ENCODE results near the gene CRTC3.

The CRTC3 gene

GRCh38 chr15:90560229-90560776 lies 30.6 kb downstream of the CRTC3 start:
- Histone ChIP-seq H4K20me1 (ENCODE audit: insufficient read depth, low read length, poor library complexity, severe bottlenecking) (no peaks in the 10 kb centered on the region), H3F3A (ENCODE audit: low read depth) (no peaks in the 10 kb centered on the region), H3K27me3 (ENCODE audit: insufficient read depth, low read length, poor library complexity, severe bottlenecking) (no peaks in the 10 kb centered on the region), H2AFZ (ENCODE audit: low read length) (no peak overlapping the region), H3K36me3 (ENCODE audit: insufficient read depth, low read length) (no peaks in the 10 kb centered on the region), H3K4me2 (ENCODE audit: low read depth, low read length, poor library complexity, severe bottlenecking) (no peak overlapping the region), H3K79me2 (ENCODE audit: insufficient read depth, low read length) (peaks cover 43% of the 10 kb centered on the region), H3K4me1 (ENCODE audit: insufficient read depth, low read length, poor library complexity, severe bottlenecking) (peaks cover 32% of the 10 kb centered on the region), H3K9me2 (replicated peaks; ENCODE audit: low read depth, low read length) (no peaks in the 10 kb centered on the region), H3K4me3 (ENCODE audit: low read length, poor library complexity, severe bottlenecking) (no peak overlapping the region), H3K9ac (ENCODE audit: low read depth, low read length, poor library complexity, severe bottlenecking) (no peak overlapping the region), H3K9me3 (ENCODE audit: insufficient read depth, low read depth, low read length) (no peaks in the 10 kb centered on the region)
- TF ChIP-seq EZH2phosphoT487 (IDR thresholded peaks at IDR 0.05; ENCODE audit: borderline replicate concordance) = no peak
- TF ChIP-seq, protein P1, sequence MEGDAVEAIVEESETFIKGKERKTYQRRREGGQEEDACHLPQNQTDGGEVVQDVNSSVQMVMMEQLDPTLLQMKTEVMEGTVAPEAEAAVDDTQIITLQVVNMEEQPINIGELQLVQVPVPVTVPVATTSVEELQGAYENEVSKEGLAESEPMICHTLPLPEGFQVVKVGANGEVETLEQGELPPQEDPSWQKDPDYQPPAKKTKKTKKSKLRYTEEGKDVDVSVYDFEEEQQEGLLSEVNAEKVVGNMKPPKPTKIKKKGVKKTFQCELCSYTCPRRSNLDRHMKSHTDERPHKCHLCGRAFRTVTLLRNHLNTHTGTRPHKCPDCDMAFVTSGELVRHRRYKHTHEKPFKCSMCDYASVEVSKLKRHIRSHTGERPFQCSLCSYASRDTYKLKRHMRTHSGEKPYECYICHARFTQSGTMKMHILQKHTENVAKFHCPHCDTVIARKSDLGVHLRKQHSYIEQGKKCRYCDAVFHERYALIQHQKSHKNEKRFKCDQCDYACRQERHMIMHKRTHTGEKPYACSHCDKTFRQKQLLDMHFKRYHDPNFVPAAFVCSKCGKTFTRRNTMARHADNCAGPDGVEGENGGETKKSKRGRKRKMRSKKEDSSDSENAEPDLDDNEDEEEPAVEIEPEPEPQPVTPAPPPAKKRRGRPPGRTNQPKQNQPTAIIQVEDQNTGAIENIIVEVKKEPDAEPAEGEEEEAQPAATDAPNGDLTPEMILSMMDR (conservative IDR thresholded peaks at IDR 0.05; ENCODE audit: low read length) = no peak

GRCh38 chr15:90561344-90562244 lies 31.9 kb downstream of the CRTC3 start:
- Histone ChIP-seq H3K4me3 (ENCODE audit: low read length, poor library complexity, severe bottlenecking) (no peak overlapping the region), H3K9me2 (replicated peaks; ENCODE audit: low read depth, low read length) (no peaks in the 10 kb centered on the region), H2AFZ (ENCODE audit: low read length) (no peak overlapping the region), H3K9me3 (ENCODE audit: insufficient read depth, low read depth, low read length) (no peaks in the 10 kb centered on the region), H3K4me1 (ENCODE audit: insufficient read depth, low read length, poor library complexity, severe bottlenecking) (peaks cover 32% of the 10 kb centered on the region), H3K27me3 (ENCODE audit: insufficient read depth, low read length, poor library complexity, severe bottlenecking) (no peaks in the 10 kb centered on the region), H3K79me2 (ENCODE audit: insufficient read depth, low read length) (peaks cover 40% of the 10 kb centered on the region), H4K20me1 (ENCODE audit: insufficient read depth, low read length, poor library complexity, severe bottlenecking) (no peaks in the 10 kb centered on the region), H3K4me2 (ENCODE audit: low read depth, low read length, poor library complexity, severe bottlenecking) (peak overlapping the region; percentile 25), H3K36me3 (ENCODE audit: insufficient read depth, low read length) (no peaks in the 10 kb centered on the region), H3F3A (ENCODE audit: low read depth) (no peaks in the 10 kb centered on the region), H3K9ac (ENCODE audit: low read depth, low read length, poor library complexity, severe bottlenecking) (peak overlapping the region; percentile 0)
- no peak for TF ChIP-seq EZH2phosphoT487 (IDR thresholded peaks at IDR 0.05; ENCODE audit: borderline replicate concordance)
- TF ChIP-seq, protein P1 (conservative IDR thresholded peaks at IDR 0.05; ENCODE audit: low read length) = no peak

- no peaks in the 10 kb centered on the region for H3F3A ChIP-seq (ENCODE audit: low read depth)
- H4K20me1 ChIP-seq (ENCODE audit: insufficient read depth, low read length, poor library complexity, severe bottlenecking) = no peaks in the 10 kb centered on the region
- H2AFZ ChIP-seq (ENCODE audit: low read length) = no peak overlapping the region
- no peaks in the 10 kb centered on the region for H3K9me2 ChIP-seq (replicated peaks; ENCODE audit: low read depth, low read length)
- no peak overlapping the region for H3K4me3 ChIP-seq (ENCODE audit: low read length, poor library complexity, severe bottlenecking)
- H3K9me3 ChIP-seq (ENCODE audit: insufficient read depth, low read depth, low read length) = no peaks in the 10 kb centered on the region
- H3K4me2 ChIP-seq (ENCODE audit: low read depth, low read length, poor library complexity, severe bottlenecking) = peak overlapping the region; percentile 25
- peaks cover 41% of the 10 kb centered on the region for H3K79me2 ChIP-seq (ENCODE audit: insufficient read depth, low read length)
- H3K4me1 ChIP-seq (ENCODE audit: insufficient read depth, low read length, poor library complexity, severe bottlenecking) = peaks cover 32% of the 10 kb centered on the region
- H3K36me3 ChIP-seq (ENCODE audit: insufficient read depth, low read length) = no peaks in the 10 kb centered on the region
- TF ChIP-seq, protein P1 (conservative IDR thresholded peaks at IDR 0.05; ENCODE audit: low read length) = no peak
- no peak for TF ChIP-seq EZH2phosphoT487 (IDR thresholded peaks at IDR 0.05; ENCODE audit: borderline replicate concordance)
- H3K9ac ChIP-seq (ENCODE audit: low read depth, low read length, poor library complexity, severe bottlenecking) = no peak overlapping the region
- H3K27me3 ChIP-seq (ENCODE audit: insufficient read depth, low read length, poor library complexity, severe bottlenecking) = no peaks in the 10 kb centered on the region
Observed at GRCh38 chr15:90562669-90563068, 32.9 kb downstream of the CRTC3 start.
